Esophagus squamous epithelium (tissue), 4 donors: ENCODE measurements around the gene SF3B2.

Experiments used
- POLR2A ChIP-seq, 4 donors: fragments of 450-650 bp; IDR thresholded peaks; one replicate each; pipeline ENCODE4 v1.6.1; 2017; ENCODE audit warnings: antibody characterized with exemption in 4 of 4, mild to moderate bottlenecking in 4 of 4, moderate library complexity in 3 of 4
- TF ChIP-seq, protein P1 (sequence below), 6 experiments: fragments of 450-650 bp in 4 of 6; fragments of 200-600 bp in 2 of 6; sonication (generic) in 2 of 6; IDR thresholded peaks; one replicate each; pipeline ENCODE4 v1.5.1; 2016 to 2019; ENCODE audit warnings: antibody characterized with exemption in 6 of 6, mild to moderate bottlenecking in 4 of 6, moderate library complexity in 4 of 6

DNA sequence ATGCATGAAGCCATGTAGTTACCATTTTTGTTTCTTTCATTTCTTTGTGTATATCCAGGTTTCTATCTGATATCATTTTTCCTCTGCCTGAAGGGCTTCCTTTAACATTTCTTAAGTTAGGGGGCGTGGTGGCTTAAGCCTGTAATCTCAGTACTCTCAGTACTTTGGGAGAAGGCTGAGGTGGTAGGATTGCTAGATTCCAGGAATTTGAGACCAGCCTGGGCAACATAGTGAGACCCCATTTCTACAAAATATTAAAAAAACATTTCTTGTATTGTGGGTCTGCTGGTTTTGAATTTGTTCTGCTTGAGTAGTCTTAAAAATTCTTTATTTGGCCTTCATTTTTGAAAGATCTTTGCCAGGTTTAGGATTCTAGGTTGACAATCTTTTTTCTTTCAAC, 12.4 kb downstream of the SF3B2 start:
- TF ChIP-seq, protein P1, sequence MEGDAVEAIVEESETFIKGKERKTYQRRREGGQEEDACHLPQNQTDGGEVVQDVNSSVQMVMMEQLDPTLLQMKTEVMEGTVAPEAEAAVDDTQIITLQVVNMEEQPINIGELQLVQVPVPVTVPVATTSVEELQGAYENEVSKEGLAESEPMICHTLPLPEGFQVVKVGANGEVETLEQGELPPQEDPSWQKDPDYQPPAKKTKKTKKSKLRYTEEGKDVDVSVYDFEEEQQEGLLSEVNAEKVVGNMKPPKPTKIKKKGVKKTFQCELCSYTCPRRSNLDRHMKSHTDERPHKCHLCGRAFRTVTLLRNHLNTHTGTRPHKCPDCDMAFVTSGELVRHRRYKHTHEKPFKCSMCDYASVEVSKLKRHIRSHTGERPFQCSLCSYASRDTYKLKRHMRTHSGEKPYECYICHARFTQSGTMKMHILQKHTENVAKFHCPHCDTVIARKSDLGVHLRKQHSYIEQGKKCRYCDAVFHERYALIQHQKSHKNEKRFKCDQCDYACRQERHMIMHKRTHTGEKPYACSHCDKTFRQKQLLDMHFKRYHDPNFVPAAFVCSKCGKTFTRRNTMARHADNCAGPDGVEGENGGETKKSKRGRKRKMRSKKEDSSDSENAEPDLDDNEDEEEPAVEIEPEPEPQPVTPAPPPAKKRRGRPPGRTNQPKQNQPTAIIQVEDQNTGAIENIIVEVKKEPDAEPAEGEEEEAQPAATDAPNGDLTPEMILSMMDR (IDR thresholded peaks at IDR 0.05) = no peak
- TF ChIP-seq POLR2A (IDR thresholded peaks at IDR 0.05) = no peak
